Measurements from ENCODE around the gene DEFB128.

- TF ChIP-seq SMC3 (IDR thresholded peaks at IDR 0.05; ENCODE audit: low read depth, low read length) (no peak), CTCF (IDR thresholded peaks at IDR 0.05) (no peak), TEAD4 (IDR thresholded peaks at IDR 0.05; ENCODE audit: borderline replicate concordance, insufficient read depth) (no peak), MAX (IDR thresholded peaks at IDR 0.05; ENCODE audit: low read depth) (no peak), RCOR1 (IDR thresholded peaks at IDR 0.05; ENCODE audit: low read length) (no peak)
Measured at GRCh38 chr20:198225-198624, 8.7 kb upstream of the DEFB128 start.

Measured in SK-N-SH (cell line).